ENCODE results near the gene DONSON. TPM values are rescaled to one million over a fixed set of nuclear protein-coding genes. Genes with fewer than 3 reads are reported as not detected.

Gene DONSON
- total and polyA plus RNA-seq, 9 of the 15 experiments (the other 6 are each of a cell fraction or from before 2014, with no cell fraction given), result 26.7 to 124 (median 62.6) TPM

- TF ChIP-seq ZHX1 (conservative IDR thresholded peaks at IDR 0.05; ENCODE audit: low read length) (no peak), NFATC3 (IDR thresholded peaks at IDR 0.05) (no peak), TFAM (CRISPR knock-in tag; conservative IDR thresholded peaks at IDR 0.05) (no peak), MGA (IDR thresholded peaks at IDR 0.05) (no peak), BCLAF1 (IDR thresholded peaks at IDR 0.05; ENCODE audit: borderline replicate concordance in 1 of 2, control insufficient read depth in 1 of 2, low read depth in 2 of 2, low read length in 1 of 2) (no peak), GABPA (tag; conservative IDR thresholded peaks at IDR 0.05; ENCODE audit: low read depth) (no peak), ZNF274 (IDR thresholded peaks at IDR 0.05; ENCODE audit: borderline replicate concordance, low read depth, low read length) (no peak), BACH1 (tag; IDR thresholded peaks at IDR 0.05) (0 out of 2 replicates have a peak, but pooled peaks have one; percentile 6), PCBP2 (IDR thresholded peaks at IDR 0.05; ENCODE audit: low read depth, low read length, poor library complexity, severe bottlenecking) (no peak)
These were observed 47.3 kb downstream of the DONSON start (continued) for GRCh38 chr21:33541105-33541711.
